Measurements from ENCODE around the gene SON.
"Not testable (repeated sequence)": the region's sequence is repeated elsewhere in the genome, so short reads cannot be mapped to it uniquely, and the experiment has no call there.

SON gene, protein sequence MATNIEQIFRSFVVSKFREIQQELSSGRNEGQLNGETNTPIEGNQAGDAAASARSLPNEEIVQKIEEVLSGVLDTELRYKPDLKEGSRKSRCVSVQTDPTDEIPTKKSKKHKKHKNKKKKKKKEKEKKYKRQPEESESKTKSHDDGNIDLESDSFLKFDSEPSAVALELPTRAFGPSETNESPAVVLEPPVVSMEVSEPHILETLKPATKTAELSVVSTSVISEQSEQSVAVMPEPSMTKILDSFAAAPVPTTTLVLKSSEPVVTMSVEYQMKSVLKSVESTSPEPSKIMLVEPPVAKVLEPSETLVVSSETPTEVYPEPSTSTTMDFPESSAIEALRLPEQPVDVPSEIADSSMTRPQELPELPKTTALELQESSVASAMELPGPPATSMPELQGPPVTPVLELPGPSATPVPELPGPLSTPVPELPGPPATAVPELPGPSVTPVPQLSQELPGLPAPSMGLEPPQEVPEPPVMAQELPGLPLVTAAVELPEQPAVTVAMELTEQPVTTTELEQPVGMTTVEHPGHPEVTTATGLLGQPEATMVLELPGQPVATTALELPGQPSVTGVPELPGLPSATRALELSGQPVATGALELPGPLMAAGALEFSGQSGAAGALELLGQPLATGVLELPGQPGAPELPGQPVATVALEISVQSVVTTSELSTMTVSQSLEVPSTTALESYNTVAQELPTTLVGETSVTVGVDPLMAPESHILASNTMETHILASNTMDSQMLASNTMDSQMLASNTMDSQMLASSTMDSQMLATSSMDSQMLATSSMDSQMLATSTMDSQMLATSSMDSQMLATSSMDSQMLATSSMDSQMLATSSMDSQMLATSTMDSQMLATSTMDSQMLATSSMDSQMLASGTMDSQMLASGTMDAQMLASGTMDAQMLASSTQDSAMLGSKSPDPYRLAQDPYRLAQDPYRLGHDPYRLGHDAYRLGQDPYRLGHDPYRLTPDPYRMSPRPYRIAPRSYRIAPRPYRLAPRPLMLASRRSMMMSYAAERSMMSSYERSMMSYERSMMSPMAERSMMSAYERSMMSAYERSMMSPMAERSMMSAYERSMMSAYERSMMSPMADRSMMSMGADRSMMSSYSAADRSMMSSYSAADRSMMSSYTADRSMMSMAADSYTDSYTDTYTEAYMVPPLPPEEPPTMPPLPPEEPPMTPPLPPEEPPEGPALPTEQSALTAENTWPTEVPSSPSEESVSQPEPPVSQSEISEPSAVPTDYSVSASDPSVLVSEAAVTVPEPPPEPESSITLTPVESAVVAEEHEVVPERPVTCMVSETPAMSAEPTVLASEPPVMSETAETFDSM (N-terminal part only)

DNA sequence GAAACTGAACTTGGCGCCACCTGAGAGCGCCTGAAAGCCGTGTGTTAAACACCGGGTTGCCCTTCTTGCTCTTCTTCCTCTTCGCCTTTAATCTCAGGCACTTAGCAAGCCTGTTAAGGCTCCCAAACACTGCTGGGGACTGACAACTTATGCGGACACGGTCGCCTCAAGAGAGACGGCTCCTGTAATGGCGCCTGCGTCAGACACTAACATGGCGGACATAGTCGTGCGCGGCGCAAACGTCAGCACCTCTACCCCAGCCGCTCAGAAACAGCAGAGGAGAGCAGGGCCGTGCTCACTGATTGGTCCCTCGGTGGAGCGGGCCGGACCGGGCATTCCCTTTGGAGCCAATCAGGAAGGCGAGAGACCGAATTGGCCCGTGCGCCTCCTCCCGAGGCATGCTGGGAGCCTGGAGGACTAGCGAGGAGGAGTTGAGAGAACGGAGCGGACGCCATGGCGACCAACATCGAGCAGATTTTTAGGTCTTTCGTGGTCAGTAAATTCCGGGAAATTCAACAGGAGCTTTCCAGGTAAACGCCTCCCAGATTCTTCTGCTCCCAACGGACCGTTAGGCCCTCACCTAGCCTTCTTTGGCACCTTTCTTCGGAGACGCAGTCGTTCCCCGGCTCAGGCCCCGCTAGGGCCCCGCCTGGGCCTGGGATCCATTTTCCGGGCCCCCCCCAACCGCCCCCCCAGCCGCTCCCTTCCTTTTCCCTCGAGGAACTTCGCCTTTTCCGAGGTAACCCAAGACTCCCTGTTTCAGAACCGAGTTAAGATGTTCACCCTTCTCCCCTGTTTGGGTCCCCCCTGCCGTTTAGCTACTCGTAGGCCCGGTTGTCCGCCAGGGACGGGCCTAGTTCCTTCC is at the start of gene SON:
SON (plus strand) TSS at position 399 of the 865 bp plus-strand sequence; CDS start at position 454, 55 bp downstream.
- peak within 1 kb of the TSS; percentile 93 to 95 (median 95) for H3K4me3 Mint-ChIP-seq
- no peaks in the 10 kb centered on the region for H3K9me3 Mint-ChIP-seq

DNA sequence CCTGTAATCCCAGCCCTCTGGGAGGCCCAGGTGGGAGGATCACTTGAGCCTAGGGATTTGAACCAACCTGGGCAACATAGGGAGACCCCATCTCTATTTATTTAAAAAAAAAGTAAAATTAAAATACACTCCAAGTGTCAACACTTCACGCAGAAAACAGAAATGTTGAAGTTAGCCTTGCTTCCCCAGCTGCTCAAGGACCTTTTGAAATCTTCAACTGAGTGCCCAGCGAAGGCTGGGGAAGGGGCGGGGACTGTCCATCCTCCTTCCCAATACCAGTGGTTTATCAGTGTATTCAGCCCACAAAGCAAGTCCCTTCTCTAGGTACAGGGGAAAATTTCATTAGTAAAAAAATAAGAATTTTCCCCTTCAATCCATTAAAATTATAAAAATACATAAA is 49.1 kb upstream of the SON start:
- Mint-ChIP-seq H3K4me3 (peak overlapping the region; percentile 56 to 74 (median 72)), H3K27me3 (ENCODE audit: low read depth) (peaks cover 4% of the 10 kb centered on the region), H3K9me3 (no peaks in the 10 kb centered on the region), H3K4me1 (peaks cover 7% of the 10 kb centered on the region), H3K27ac (no peak overlapping the region), H3K36me3 (ENCODE audit: low read depth) (peaks cover 5% of the 10 kb centered on the region)
- TF ChIP-seq, protein P1, sequence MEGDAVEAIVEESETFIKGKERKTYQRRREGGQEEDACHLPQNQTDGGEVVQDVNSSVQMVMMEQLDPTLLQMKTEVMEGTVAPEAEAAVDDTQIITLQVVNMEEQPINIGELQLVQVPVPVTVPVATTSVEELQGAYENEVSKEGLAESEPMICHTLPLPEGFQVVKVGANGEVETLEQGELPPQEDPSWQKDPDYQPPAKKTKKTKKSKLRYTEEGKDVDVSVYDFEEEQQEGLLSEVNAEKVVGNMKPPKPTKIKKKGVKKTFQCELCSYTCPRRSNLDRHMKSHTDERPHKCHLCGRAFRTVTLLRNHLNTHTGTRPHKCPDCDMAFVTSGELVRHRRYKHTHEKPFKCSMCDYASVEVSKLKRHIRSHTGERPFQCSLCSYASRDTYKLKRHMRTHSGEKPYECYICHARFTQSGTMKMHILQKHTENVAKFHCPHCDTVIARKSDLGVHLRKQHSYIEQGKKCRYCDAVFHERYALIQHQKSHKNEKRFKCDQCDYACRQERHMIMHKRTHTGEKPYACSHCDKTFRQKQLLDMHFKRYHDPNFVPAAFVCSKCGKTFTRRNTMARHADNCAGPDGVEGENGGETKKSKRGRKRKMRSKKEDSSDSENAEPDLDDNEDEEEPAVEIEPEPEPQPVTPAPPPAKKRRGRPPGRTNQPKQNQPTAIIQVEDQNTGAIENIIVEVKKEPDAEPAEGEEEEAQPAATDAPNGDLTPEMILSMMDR (IDR thresholded peaks at IDR 0.05; ENCODE audit: unreplicated experiment in 3 of 3) = no peak

More for the DNA sequence above, at the start of gene SON:
- Mint-ChIP-seq H3K4me1 (peaks cover 32% of the 10 kb centered on the region), H3K27me3 (ENCODE audit: low read depth) (no peaks in the 10 kb centered on the region), H3K27ac (peak within 1 kb of the TSS; percentile 99 to 100 (median 100)), H3K36me3 (ENCODE audit: low read depth) (peaks cover 28% of the 10 kb centered on the region)
- TF ChIP-seq, protein P1 (IDR thresholded peaks at IDR 0.05; ENCODE audit: unreplicated experiment in 3 of 3) = no peak

DNA sequence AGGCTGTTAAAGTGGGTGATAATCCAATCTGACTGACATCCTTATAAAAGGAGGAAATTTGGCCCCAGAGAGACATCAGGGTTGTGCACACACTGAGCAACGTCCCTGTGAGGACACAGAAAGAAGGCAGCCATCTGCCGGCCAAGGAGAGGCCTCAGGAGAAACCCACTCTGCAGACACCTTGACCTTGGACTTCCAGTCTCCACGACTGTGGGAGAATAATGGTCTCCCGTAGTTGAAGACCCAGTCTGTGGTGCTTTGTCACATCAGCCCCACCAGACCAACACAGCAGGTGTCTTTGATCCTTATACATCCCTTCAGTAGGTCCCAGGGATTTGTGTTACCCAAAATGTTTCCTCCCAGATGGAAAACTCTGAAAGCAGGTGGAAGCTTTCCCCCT is 47.1 kb upstream of the SON start:
- peaks cover 4% of the 10 kb centered on the region for H3K27me3 Mint-ChIP-seq (ENCODE audit: low read depth)
- H3K27ac Mint-ChIP-seq = no peak overlapping the region
- H3K4me1 Mint-ChIP-seq = peaks cover 7% of the 10 kb centered on the region
- TF ChIP-seq, protein P1 (IDR thresholded peaks at IDR 0.05; ENCODE audit: unreplicated experiment in 3 of 3) = no peak
- H3K4me3 Mint-ChIP-seq = no peak overlapping the region
- no peaks in the 10 kb centered on the region for H3K36me3 Mint-ChIP-seq (ENCODE audit: low read depth)
- no peaks in the 10 kb centered on the region for H3K9me3 Mint-ChIP-seq

DNA sequence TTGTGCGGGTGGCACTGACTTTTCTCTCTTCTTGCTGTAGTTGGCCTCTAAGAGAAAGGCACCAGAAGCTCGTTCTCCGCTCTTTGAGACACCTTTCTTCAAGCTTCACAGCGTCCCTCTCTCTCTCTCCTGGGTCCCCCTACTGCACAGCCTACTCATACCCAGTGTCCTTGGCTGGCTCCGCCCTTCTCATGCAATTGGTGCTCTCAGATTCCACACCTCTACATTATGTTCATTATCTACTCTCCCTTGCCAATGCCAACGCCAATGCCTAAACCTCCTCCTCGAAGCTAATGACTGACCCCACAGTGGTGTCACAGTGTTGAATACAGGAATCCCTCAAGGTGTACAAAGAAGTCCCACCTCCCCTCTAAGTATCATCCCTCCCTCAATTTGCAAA is 46.5 kb upstream of the SON start:
- Mint-ChIP-seq H3K4me1 (peaks cover 7% of the 10 kb centered on the region), H3K27me3 (ENCODE audit: low read depth) (peaks cover 4% of the 10 kb centered on the region), H3K36me3 (ENCODE audit: low read depth) (no peaks in the 10 kb centered on the region), H3K4me3 (peak overlapping the region in 1 of 3 experiments; percentile 17), H3K27ac (no peak overlapping the region), H3K9me3 (no peaks in the 10 kb centered on the region)
- TF ChIP-seq, protein P1 (IDR thresholded peaks at IDR 0.05; ENCODE audit: unreplicated experiment in 3 of 3) = no peak

DNA sequence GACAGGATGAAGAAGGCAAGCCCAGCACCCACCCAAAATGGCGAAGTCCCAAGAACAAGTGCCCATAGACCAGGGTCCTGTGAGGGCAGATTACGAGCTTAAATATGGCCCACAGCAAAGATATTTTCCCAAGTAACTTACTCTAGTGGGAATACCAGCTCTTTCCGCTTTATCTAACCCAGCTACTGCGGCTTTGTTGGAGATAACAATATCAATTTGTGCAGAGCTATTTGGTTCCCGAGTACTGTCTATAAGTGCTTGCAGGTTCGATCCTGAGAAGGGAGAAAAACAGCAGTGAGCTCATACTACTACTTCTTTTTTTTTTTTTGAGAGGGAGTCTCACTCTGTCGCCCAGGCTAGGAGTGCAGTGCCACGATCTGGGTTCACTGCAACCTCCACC is 37.0 kb upstream of the SON start:
- Mint-ChIP-seq H3K4me3 (no peak overlapping the region), H3K27me3 (ENCODE audit: low read depth) (no peaks in the 10 kb centered on the region), H3K9me3 (no peaks in the 10 kb centered on the region), H3K27ac (no peak overlapping the region), H3K36me3 (ENCODE audit: low read depth) (peaks cover 73% of the 10 kb centered on the region), H3K4me1 (no peaks in the 10 kb centered on the region)
- TF ChIP-seq, protein P1 (IDR thresholded peaks at IDR 0.05; ENCODE audit: unreplicated experiment in 3 of 3) = no peak

DNA sequence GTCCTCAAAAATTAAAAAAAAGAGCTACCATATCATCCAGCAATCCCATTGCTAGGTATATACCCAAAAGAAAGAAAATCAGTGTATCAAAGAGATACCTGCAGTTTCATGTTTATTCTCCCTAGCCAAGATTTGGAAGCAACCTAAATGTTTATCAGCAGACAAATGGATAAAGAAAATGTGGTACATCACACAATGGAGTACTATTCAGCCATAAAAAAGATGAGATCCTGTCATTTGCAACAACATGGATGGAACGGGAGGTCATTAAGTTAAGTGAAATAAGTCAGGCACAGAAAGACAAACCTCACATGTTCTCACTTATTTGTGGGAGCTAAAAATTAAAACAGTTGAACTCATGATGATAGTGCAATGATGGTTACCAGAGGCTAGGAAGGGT is 35.8 kb upstream of the SON start:
- peaks cover 83% of the 10 kb centered on the region for H3K36me3 Mint-ChIP-seq (ENCODE audit: low read depth)
- H3K4me1 Mint-ChIP-seq; H3K4me3 Mint-ChIP-seq; H3K9me3 Mint-ChIP-seq; H3K27ac Mint-ChIP-seq; H3K27me3 Mint-ChIP-seq (ENCODE audit: low read depth): not testable (repeated sequence)

Measured in nephron (organoid).